ENCODE measurements around the gene PLEKHH3.

PLEKHH3 gene

DNA sequence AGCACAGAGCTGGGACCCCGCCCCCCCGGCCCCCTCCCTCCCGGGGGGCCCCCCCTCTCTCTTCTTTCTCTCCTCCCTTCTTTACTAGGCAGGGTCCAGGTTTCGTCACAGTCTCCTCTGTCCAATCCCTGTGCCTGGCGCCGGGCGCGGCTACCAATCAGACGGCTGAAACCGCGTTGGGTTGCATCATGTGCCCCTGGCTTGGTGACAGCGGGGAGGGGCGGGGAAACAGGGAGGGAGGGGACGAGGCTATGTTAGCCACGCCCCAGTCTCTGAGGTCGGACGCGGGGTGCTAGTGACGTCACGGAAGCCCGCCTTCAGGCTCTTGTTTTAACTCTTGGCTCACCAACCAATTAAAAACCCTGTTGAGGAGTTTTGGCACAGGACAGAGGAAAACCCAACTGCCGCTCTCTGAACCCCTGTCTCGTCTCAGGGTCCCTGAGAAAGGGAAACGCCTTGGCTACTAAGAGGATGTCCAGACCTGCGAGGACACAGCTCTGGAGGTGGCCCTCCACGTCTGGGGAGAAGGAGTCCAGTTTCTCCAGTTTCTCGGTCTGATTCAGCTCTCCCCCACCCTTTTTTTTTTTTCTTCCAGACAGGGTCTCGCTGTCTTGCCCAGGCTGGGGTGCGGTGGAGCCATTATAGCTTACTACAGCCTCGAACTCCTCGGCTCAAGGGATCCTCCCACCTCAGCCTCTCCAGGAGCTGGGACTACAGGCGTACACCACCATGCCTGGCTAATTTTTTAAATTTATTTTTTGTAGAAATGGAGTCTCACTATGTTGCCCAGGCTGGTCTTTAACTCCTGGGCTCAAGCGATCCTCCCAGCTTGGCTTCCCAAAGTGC, 441 bp upstream of the PLEKHH3 start:
- FAIRE-seq (peak; percentile 99), DNase-seq (ENCODE audit: insufficient read length) (peak; percentile 98)
- no peak for TF ChIP-seq TAF1 (IDR thresholded peaks at IDR 0.05; ENCODE audit: borderline replicate concordance, low read depth, low read length)
- 0 out of 2 replicates have a peak, but pooled peaks have one; percentile 8 for TF ChIP-seq POLR2A (IDR thresholded peaks at IDR 0.05; ENCODE audit: low read depth, low read length)
- no peak for TF ChIP-seq POLR2AphosphoS5 (IDR thresholded peaks at IDR 0.05; ENCODE audit: low read depth, low read length)

- no peak for DNase-seq (ENCODE audit: insufficient read length)
- no peak for TF ChIP-seq TAF1 (IDR thresholded peaks at IDR 0.05; ENCODE audit: borderline replicate concordance, low read depth, low read length)
- TF ChIP-seq POLR2AphosphoS5 (IDR thresholded peaks at IDR 0.05; ENCODE audit: low read depth, low read length), result no peak
- TF ChIP-seq POLR2A (IDR thresholded peaks at IDR 0.05; ENCODE audit: low read depth, low read length), result no peak
These were observed 800 bp downstream of the PLEKHH3 start for GRCh38 chr17:42675965-42676423.

DNA sequence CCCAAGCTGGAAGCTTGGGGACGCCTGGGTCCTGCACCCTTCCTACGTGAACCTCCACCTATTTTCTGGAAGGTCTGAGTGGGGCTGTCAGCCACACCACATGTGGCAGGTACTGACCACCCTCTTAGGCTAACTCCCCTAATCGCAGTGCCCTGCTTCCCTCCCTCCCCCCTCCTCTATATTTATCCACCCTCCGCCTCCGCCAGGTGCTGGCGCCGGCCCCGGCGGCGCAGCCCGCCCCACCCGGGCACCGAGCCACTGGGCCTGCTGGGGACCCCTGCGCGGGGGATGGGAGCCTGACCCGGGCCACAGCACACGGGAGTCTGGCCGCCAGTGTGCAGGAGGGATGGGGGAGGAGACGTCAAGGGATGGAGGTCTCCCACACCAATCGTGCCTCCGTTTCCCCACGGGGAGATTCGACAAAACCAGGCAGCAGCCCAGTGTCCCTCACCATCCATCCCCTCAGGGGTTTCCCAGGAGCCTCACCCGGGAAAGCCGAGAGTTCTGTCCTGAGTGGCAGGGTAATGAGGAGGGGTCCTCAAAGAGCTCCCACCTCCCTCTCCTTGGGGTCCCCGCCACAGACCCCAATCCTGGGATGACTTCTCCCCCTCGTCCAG, 1.3 kb downstream of the PLEKHH3 start:
- no peak for FAIRE-seq

More at GRCh38 chr17:42675965-42676423, 800 bp downstream of the PLEKHH3 start:
- peak; percentile 76 for FAIRE-seq

GRCh38 chr17:42674755-42675347, 1.9 kb downstream of the PLEKHH3 start:
- FAIRE-seq (peak; percentile 67), DNase-seq (ENCODE audit: insufficient read length) (no peak)
- TF ChIP-seq POLR2AphosphoS5 (IDR thresholded peaks at IDR 0.05; ENCODE audit: low read depth, low read length) (no peak), POLR2A (IDR thresholded peaks at IDR 0.05; ENCODE audit: low read depth, low read length) (no peak), TAF1 (IDR thresholded peaks at IDR 0.05; ENCODE audit: borderline replicate concordance, low read depth, low read length) (no peak)

More for the DNA sequence above, 1.3 kb downstream of the PLEKHH3 start:
- DNase-seq (ENCODE audit: insufficient read length), result no peak
- TF ChIP-seq TAF1 (IDR thresholded peaks at IDR 0.05; ENCODE audit: borderline replicate concordance, low read depth, low read length) (no peak), POLR2A (IDR thresholded peaks at IDR 0.05; ENCODE audit: low read depth, low read length) (no peak), POLR2AphosphoS5 (IDR thresholded peaks at IDR 0.05; ENCODE audit: low read depth, low read length) (no peak)

- TF ChIP-seq POLR2A (IDR thresholded peaks at IDR 0.05; ENCODE audit: low read depth, low read length), result no peak
- no peak for TF ChIP-seq TAF1 (IDR thresholded peaks at IDR 0.05; ENCODE audit: borderline replicate concordance, low read depth, low read length)
- no peak for TF ChIP-seq POLR2AphosphoS5 (IDR thresholded peaks at IDR 0.05; ENCODE audit: low read depth, low read length)
- peak; percentile 72 for FAIRE-seq
- DNase-seq (ENCODE audit: insufficient read length), result peak; percentile 83
These were observed 2.7 kb downstream of the PLEKHH3 start for GRCh38 chr17:42673885-42674754.

- FAIRE-seq (no peak), DNase-seq (ENCODE audit: insufficient read length) (no peak)
- no peak for TF ChIP-seq POLR2A (IDR thresholded peaks at IDR 0.05; ENCODE audit: low read depth, low read length)
- no peak for TF ChIP-seq POLR2AphosphoS5 (IDR thresholded peaks at IDR 0.05; ENCODE audit: low read depth, low read length)
- no peak for TF ChIP-seq TAF1 (IDR thresholded peaks at IDR 0.05; ENCODE audit: borderline replicate concordance, low read depth, low read length)
These were observed 3.4 kb downstream of the PLEKHH3 start for GRCh38 chr17:42673266-42673884.

DNA sequence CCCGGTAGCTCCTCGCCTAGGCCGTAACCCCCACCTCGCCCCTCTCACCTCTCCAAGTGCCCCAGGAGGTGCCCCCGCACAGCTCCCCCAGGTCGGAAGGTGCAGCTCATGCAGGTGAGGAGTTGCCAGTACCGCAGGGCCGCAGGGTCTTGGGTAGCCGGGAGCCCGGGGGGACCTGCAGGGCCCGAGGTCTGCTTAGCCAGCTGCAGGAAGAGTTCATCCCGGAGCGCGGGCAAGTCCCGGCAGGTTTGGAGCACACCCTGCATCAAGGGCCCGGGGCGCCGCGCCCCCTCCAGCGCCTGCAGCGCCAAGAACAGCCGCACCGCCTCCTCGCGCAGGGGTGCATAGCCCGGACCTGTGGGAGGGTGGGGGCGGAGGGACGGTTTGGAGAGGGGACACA, 4.8 kb downstream of the PLEKHH3 start:
- FAIRE-seq, result no peak
- TF ChIP-seq TAF1 (IDR thresholded peaks at IDR 0.05; ENCODE audit: borderline replicate concordance, low read depth, low read length) (no peak), POLR2A (IDR thresholded peaks at IDR 0.05; ENCODE audit: low read depth, low read length) (no peak), POLR2AphosphoS5 (IDR thresholded peaks at IDR 0.05; ENCODE audit: low read depth, low read length) (no peak)
- no peak for DNase-seq (ENCODE audit: insufficient read length)

DNA sequence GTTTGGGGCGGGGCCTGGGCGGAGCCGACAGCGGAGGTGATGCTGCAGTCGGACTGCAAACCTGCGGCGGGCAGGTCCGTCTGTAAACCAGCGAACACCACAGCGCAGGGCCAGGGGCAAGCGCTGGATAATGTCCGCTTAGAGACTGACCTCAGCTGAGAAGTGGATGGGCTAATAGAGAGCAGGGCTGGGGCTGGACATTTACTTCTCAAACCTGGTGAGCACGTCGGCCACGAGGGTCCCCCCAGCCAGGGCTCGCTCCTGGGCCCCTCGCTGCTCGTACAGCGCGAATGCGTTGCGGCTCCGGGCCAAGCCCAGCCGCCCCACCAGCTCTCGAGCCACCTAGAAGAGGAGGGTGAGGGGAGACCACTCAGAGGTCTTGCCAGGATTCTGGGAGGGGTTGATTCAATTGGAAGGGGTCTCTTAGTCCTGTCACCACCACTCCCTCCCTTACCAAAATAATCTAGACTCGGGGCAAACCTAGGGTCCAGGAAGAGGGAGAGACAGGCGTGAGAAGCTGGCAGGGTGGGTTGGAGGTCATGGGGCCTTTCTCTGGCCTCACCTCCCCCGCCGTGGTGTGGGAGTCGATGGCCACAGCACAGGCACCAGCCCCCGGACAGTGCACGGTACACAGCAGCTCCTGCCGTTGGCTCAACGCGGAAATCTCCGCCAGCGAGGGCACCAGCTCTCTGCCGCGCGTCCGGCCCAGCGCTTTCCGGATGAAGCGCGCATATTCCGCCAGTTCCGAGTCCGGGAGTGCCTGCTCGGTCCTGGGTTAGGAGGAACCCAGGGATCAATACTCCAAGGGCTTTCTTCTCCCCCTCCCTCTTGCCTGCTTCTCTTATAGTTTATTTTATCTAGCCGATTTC, 5.8 kb downstream of the PLEKHH3 start:
- DNase-seq (ENCODE audit: insufficient read length), result no peak
- no peak for FAIRE-seq
- TF ChIP-seq POLR2A (IDR thresholded peaks at IDR 0.05; ENCODE audit: low read depth, low read length) (no peak), POLR2AphosphoS5 (IDR thresholded peaks at IDR 0.05; ENCODE audit: low read depth, low read length) (no peak), TAF1 (IDR thresholded peaks at IDR 0.05; ENCODE audit: borderline replicate concordance, low read depth, low read length) (no peak)

GRCh38 chr17:42669977-42670788, 6.6 kb downstream of the PLEKHH3 start:
- peak; percentile 87 for FAIRE-seq
- no peak for TF ChIP-seq POLR2AphosphoS5 (IDR thresholded peaks at IDR 0.05; ENCODE audit: low read depth, low read length)
- no peak for TF ChIP-seq TAF1 (IDR thresholded peaks at IDR 0.05; ENCODE audit: borderline replicate concordance, low read depth, low read length)
- no peak for TF ChIP-seq POLR2A (IDR thresholded peaks at IDR 0.05; ENCODE audit: low read depth, low read length)
- DNase-seq (ENCODE audit: insufficient read length), result peak; percentile 69
